Measurements from ENCODE around the gene ARHGAP11A.
"Not testable (repeated sequence)": the region's sequence is repeated elsewhere in the genome, so short reads cannot be mapped to it uniquely, and the experiment has no call there.

GRCh38 chr15:32585844-32586243 lies 29.5 kb upstream of the ARHGAP11A start:
- TF ChIP-seq, protein P1, sequence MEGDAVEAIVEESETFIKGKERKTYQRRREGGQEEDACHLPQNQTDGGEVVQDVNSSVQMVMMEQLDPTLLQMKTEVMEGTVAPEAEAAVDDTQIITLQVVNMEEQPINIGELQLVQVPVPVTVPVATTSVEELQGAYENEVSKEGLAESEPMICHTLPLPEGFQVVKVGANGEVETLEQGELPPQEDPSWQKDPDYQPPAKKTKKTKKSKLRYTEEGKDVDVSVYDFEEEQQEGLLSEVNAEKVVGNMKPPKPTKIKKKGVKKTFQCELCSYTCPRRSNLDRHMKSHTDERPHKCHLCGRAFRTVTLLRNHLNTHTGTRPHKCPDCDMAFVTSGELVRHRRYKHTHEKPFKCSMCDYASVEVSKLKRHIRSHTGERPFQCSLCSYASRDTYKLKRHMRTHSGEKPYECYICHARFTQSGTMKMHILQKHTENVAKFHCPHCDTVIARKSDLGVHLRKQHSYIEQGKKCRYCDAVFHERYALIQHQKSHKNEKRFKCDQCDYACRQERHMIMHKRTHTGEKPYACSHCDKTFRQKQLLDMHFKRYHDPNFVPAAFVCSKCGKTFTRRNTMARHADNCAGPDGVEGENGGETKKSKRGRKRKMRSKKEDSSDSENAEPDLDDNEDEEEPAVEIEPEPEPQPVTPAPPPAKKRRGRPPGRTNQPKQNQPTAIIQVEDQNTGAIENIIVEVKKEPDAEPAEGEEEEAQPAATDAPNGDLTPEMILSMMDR (IDR thresholded peaks at IDR 0.05): not testable (repeated sequence)
- peak in 1 of 2 donors; percentile 30 for TF ChIP-seq POLR2A (IDR thresholded peaks at IDR 0.05)

Data from thyroid gland (tissue), 4 donors.